HepG2 (cell line): ENCODE data around the gene POFUT1. TPM values are rescaled to one million over a fixed set of nuclear protein-coding genes. Genes with fewer than 3 reads are reported as not detected.

Experiments
- BRD4 ChIP-seq: sonication (generic); formaldehyde crosslinking; IDR thresholded peaks from 2 replicates; pipeline ENCODE4 v1.4.0; 2020; ENCODE audit warnings: missing genetic modification reagents
- CCDC6 ChIP-seq: sonication (generic); formaldehyde crosslinking; IDR thresholded peaks from 2 replicates; pipeline ENCODE4 v1.8.1; 2022; ENCODE audit warnings: mild to moderate bottlenecking, missing genetic modification reagents, moderate library complexity
- FOXP1 ChIP-seq, 2 experiments: fragments of 450-650 bp in 1 of 2; IDR thresholded peaks; 2 replicates each; pipeline ENCODE4 v1.6.1; 2017 to 2018; ENCODE audit warnings: antibody characterized with exemption in 1 of 2
- HOXA5 ChIP-seq: sonication (generic); formaldehyde crosslinking; IDR thresholded peaks from 2 replicates; pipeline ENCODE4 v1.4.0; 2020; ENCODE audit warnings: missing genetic modification reagents
- HOXA9 ChIP-seq: sonication (generic); formaldehyde crosslinking; IDR thresholded peaks from 2 replicates; pipeline ENCODE4 v1.8.1; 2022; ENCODE audit warnings: missing genetic modification reagents, mild to moderate bottlenecking, moderate library complexity, borderline replicate concordance
- IRF2 ChIP-seq: IDR thresholded peaks from 2 replicates; pipeline ENCODE4 v1.6.1; 2018; ENCODE audit warnings: missing genetic modification reagents, missing compliant biosample characterization
- LRRFIP1 ChIP-seq: sonication (generic); formaldehyde crosslinking; conservative IDR thresholded peaks from 2 replicates; pipeline ENCODE4 v1.4.0; 2020; ENCODE audit warnings: missing genetic modification reagents
- NFRKB ChIP-seq: fragments of 450-650 bp; IDR thresholded peaks from 2 replicates; pipeline ENCODE4 v1.6.1; 2017
- RARG ChIP-seq: sonication (generic); formaldehyde crosslinking; IDR thresholded peaks from 2 replicates; pipeline ENCODE4 v1.4.0; 2020; ENCODE audit warnings: low read depth, mild to moderate bottlenecking, missing genetic modification reagents
- REL ChIP-seq: sonication (generic); formaldehyde crosslinking; conservative IDR thresholded peaks from 2 replicates; pipeline ENCODE4 v1.8.0; 2022; ENCODE audit warnings: mild to moderate bottlenecking, missing genetic modification reagents, moderate library complexity
- RELA ChIP-seq: sonication (generic); formaldehyde crosslinking; IDR thresholded peaks from 2 replicates; pipeline ENCODE4 v1.4.0; 2020; ENCODE audit warnings: missing genetic modification reagents
- SCMH1 ChIP-seq: sonication (generic); formaldehyde crosslinking; IDR thresholded peaks from 2 replicates; pipeline ENCODE4 v1.9.0; 2021; ENCODE audit warnings: missing genetic modification reagents, mild to moderate bottlenecking, borderline replicate concordance
- SMAD3 ChIP-seq: sonication (generic); formaldehyde crosslinking; IDR thresholded peaks from 2 replicates; pipeline ENCODE4 v1.4.0; 2020; ENCODE audit warnings: missing genetic modification reagents
- ZBTB40 ChIP-seq, 2 experiments: fragments of 450-650 bp in 1 of 2; sonication (generic) in 1 of 2; formaldehyde crosslinking in 1 of 2; IDR thresholded peaks; 2 replicates each; pipeline versions ENCODE4 v1.6.1 to v1.8.0; 2016 to 2022; ENCODE audit warnings: antibody characterized with exemption in 1 of 2, mild to moderate bottlenecking in 1 of 2, missing genetic modification reagents in 1 of 2
- ZNF432 ChIP-seq: sonication (generic); formaldehyde crosslinking; IDR thresholded peaks from 2 replicates; pipeline ENCODE4 v1.5.0; 2020; ENCODE audit warnings: missing genetic modification reagents, mild to moderate bottlenecking, borderline replicate concordance
- ZNF75D ChIP-seq: sonication (generic); formaldehyde crosslinking; IDR thresholded peaks from 2 replicates; pipeline ENCODE4 v1.8.1; 2023; ENCODE audit warnings: missing genetic modification reagents, mild to moderate bottlenecking, borderline replicate concordance
- ZNF839 ChIP-seq: sonication (generic); formaldehyde crosslinking; IDR thresholded peaks from 2 replicates; pipeline ENCODE4 v1.4.0; 2020; ENCODE audit warnings: missing genetic modification reagents, mild to moderate bottlenecking, borderline replicate concordance
- polyA plus RNA-seq, 8 experiments: library from polyadenylated mRNA; depleted of rRNA in 3 of 8; stranded (reverse) in 7 of 8; unstranded in 1 of 8; fragments of >200 nt; fragmentation: Illumina TruSeq in 4 of 8; extraction: Trizol in 4 of 8; gene quantifications; 2 replicates each; pipeline versions ENCODE4 v1.2.1 to v1.2.3, GENCODE V29; 2011 to 2016; ENCODE audit warnings: low read depth in 4 of 8, missing spikeins in 1 of 8, mixed read lengths in 1 of 8; ENCODE audit not compliant: insufficient read depth in 1 of 8
- total RNA-seq, 5 experiments: library from RNA; depleted of rRNA; stranded (reverse); fragments of >200 nt; fragmentation: Illumina TruSeq; extraction: Trizol; gene quantifications; 2 replicates each; pipeline ENCODE4 v1.2.3, GENCODE V29; 2016; ENCODE audit warnings: low read depth in 1 of 5
- TF ChIP-seq, protein P1 (sequence below): sonication (generic); formaldehyde crosslinking; IDR thresholded peaks from 2 replicates; pipeline ENCODE4 v1.4.0; 2020; ENCODE audit warnings: missing genetic modification reagents, borderline replicate concordance

The POFUT1 gene
- total and polyA plus RNA-seq, 2 of the 13 experiments (the other 11 are each of a cell fraction or from before 2014, with no cell fraction given): 35.5 to 58.3 TPM

DNA sequence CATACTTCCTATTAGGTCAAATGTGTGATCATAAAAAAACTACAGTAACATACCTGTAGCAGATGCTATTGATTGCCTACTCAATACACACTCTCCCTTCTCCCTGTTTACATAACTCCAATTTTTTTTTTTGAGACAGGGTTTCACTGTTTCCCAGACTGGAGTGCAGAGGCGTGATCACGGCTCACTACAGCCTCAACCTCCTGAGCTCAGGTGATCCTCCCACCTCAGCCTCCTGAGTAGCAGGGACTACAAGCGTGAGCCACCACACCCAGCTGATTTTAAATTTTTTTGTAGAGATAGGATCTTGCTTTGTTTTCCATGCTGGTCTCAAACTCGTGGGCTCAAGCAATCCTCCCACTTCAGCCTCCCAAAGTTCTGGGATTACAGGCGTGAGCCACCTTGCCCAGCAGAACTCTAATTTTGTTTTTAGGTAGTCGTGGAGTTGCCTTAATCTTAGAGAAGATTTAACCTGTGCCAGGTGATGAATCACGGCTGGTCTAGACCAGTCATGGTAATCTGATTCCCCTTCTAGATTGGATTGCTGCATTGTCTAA lies 55.8 kb downstream of the POFUT1 start (continued):
- TF ChIP-seq ZBTB40 (IDR thresholded peaks at IDR 0.05) (no peak), ZBTB40 (CRISPR knock-in tag; IDR thresholded peaks at IDR 0.05) (peak; percentile 58; the same call in 1 of the 2 replicates), SCMH1 (CRISPR knock-in tag) (no peak), LRRFIP1 (CRISPR knock-in tag) (no peak), ZNF839 (CRISPR knock-in tag) (no peak), ZNF432 (CRISPR knock-in tag) (no peak), NFRKB (no peak), BRD4 (CRISPR knock-in tag) (no peak), HOXA5 (CRISPR knock-in tag) (0 out of 2 replicates have a peak, but pooled peaks have one; percentile 49), CCDC6 (CRISPR knock-in tag) (no peak), IRF2 (CRISPR knock-in tag) (0 out of 2 replicates have a peak, but pooled peaks have one; percentile 43), HOXA9 (CRISPR knock-in tag) (no peak), REL (CRISPR knock-in tag) (no peak), SMAD3 (CRISPR knock-in tag) (peak; percentile 78; the same call in 1 of the 2 replicates), RELA (CRISPR knock-in tag) (no peak), RARG (CRISPR knock-in tag) (no peak), FOXP1 (IDR thresholded peaks at IDR 0.05) (no peak), FOXP1 (CRISPR knock-in tag; IDR thresholded peaks at IDR 0.05) (peak; percentile 74), ZNF75D (CRISPR knock-in tag) (no peak)
- TF ChIP-seq, protein P1, sequence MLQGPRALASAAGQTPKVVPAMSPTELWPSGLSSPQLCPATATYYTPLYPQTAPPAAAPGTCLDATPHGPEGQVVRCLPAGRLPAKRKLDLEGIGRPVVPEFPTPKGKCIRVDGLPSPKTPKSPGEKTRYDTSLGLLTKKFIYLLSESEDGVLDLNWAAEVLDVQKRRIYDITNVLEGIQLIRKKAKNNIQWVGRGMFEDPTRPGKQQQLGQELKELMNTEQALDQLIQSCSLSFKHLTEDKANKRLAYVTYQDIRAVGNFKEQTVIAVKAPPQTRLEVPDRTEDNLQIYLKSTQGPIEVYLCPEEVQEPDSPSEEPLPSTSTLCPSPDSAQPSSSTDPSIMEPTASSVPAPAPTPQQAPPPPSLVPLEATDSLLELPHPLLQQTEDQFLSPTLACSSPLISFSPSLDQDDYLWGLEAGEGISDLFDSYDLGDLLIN (CRISPR knock-in tag): no peak
